ENCODE results near the gene CSF3R. TPM values are rescaled to one million over a fixed set of nuclear protein-coding genes. Genes with fewer than 3 reads are reported as not detected.

Gene CSF3R
- total RNA-seq, 1 experiment from 2014 or later: not detected

DNA sequence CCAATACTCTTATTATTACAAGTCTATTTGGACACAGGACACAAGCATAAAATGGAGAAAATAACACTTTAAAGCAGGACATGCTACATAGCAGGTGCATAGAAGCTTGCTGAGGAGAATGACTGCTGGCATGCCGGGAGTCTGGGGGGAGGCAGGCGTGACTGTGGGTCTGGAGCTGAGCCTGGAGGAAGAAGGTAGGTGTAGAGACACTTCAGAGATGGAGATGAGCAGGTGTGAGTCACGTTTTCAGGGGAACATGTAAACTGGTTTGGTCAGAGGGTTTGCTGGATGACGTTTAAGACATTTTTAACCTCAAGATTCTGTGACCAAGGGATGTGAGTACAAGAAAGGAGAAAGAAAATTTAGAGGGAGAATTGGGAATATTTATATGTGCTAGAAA is 56.9 kb downstream of the CSF3R start:
- DNase-seq (ENCODE audit: low read depth in 1 of 2, low spot score in 2 of 2): no peak
- Histone ChIP-seq H3K4me1 (replicated peaks) (peaks cover 3% of the 10 kb centered on the region; the same call in 1 of the 2 replicates), H3K9me3 (replicated peaks) (no peaks in the 10 kb centered on the region; the same call in 1 of the 2 replicates), H3K4me3 (no peak overlapping the region), H3K27me3 (replicated peaks) (no peaks in the 10 kb centered on the region), H3K27ac (no peak overlapping the region), H3K36me3 (peaks cover 14% of the 10 kb centered on the region)

DNA sequence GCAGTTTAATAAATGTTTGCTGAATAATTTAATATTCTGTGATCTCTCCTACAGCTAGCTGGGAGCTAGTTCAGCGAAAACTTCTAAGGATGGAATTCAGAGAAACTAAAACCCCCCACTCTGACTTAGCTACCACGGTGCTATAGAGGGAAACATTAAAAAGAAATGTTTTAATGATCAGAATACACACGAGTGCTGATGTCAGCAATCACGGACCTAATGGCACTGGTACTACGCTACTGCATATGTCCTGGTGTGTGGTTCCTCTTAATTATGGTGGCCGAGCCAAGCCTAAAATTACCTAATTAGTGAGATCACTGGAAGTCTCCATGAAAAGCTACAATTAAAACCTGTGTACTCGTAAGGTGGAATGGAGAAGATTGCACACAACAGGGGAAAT is 61.1 kb downstream of the CSF3R start:
- Histone ChIP-seq H3K4me1 (replicated peaks) (peaks cover 6% of the 10 kb centered on the region; the same call in 1 of the 2 replicates), H3K27me3 (replicated peaks) (no peaks in the 10 kb centered on the region), H3K27ac (no peak overlapping the region), H3K4me3 (no peak overlapping the region), H3K9me3 (replicated peaks) (no peaks in the 10 kb centered on the region; the same call in 1 of the 2 replicates), H3K36me3 (peaks cover 19% of the 10 kb centered on the region)
- DNase-seq (ENCODE audit: low read depth in 1 of 2, low spot score in 2 of 2): no peak

DNA sequence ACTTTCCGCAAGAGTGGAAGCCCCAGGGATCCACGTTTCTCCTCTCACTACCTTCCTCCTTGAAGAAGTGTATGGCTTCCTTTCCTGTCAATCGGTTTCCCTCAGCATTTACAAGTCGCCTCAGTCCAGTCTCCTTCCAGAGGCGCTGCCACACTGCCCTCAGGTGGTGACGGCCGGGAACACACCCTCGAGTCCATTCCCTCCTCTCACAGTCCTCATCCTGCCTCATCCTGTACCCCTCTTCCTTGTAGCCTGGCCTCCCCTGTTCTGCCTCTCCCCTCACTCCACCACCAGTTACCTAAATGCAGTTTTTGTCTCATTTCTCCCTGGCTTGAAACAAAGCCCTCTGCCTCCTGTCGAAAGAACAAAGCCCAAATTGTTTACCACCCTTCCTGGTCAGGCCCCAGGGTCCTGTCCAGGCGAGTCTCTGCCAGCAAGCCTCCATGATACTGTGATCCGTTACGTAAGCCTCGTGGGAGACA is 61.8 kb downstream of the CSF3R start:
- Histone ChIP-seq H3K4me3 (no peak overlapping the region), H3K27ac (no peak overlapping the region)
- peak; percentile 76 to 85 for DNase-seq (ENCODE audit: low read depth in 1 of 2, low spot score in 2 of 2)

DNA sequence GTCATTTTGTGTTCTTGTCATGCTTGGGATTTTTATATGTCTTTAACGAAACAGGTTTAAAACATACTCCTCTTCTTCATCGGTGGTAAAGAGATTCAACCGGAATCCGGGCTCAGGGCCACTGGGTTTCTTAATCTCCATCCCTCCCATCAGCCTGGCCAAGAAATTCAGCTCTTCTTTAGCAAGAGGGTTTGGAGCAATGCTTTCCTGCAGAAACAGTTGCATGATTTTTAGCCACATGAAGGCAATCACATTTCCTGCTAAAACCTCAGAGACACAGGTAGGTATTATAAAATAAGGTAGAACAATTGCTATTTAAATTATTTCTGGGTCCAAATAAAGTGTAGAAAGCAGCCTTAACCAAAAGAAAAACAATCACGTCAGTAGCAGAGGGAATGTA is 62.3 kb downstream of the CSF3R start:
- peaks cover 27% of the 10 kb centered on the region for H3K36me3 ChIP-seq
- no peaks in the 10 kb centered on the region for H3K27me3 ChIP-seq (replicated peaks)
- no peaks in the 10 kb centered on the region; the same call in 1 of the 2 replicates for H3K9me3 ChIP-seq (replicated peaks)
- no peak overlapping the region for H3K27ac ChIP-seq
- DNase-seq (ENCODE audit: low read depth in 1 of 2, low spot score in 2 of 2): no peak
- H3K4me3 ChIP-seq: no peak overlapping the region
- H3K4me1 ChIP-seq (replicated peaks): peaks cover 6% of the 10 kb centered on the region; the same call in 1 of the 2 replicates

More for the DNA sequence above, 61.8 kb downstream of the CSF3R start:
- no peaks in the 10 kb centered on the region; the same call in 1 of the 2 replicates for H3K9me3 ChIP-seq (replicated peaks)
- no peaks in the 10 kb centered on the region for H3K27me3 ChIP-seq (replicated peaks)
- H3K36me3 ChIP-seq: peaks cover 24% of the 10 kb centered on the region
- H3K4me1 ChIP-seq (replicated peaks): peaks cover 6% of the 10 kb centered on the region; the same call in 1 of the 2 replicates

DNA sequence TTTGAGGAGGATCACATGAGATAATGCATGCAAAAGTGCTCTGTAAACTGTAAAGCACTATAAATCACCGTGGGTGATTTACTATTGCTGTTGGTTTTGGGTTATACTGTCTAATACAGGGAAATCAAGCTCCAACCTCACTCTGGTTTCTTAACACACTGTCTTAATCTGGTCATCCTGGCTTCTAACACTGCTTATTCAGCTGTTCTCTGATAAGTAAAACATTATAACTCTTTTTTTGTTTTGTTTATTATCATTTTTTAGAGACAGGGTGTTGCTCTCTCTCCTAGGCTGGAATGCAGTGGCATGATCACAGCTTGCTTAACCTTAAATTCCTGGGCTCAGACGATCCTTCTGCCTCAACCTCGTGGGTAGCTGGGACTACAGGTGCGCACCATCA is 63.1 kb downstream of the CSF3R start:
- Histone ChIP-seq H3K27me3 (replicated peaks) (no peaks in the 10 kb centered on the region), H3K9me3 (replicated peaks) (no peaks in the 10 kb centered on the region; the same call in 1 of the 2 replicates), H3K36me3 (peaks cover 27% of the 10 kb centered on the region), H3K4me1 (replicated peaks) (peaks cover 6% of the 10 kb centered on the region; the same call in 1 of the 2 replicates), H3K27ac (no peak overlapping the region), H3K4me3 (no peak overlapping the region)
- no peak for DNase-seq (ENCODE audit: low read depth in 1 of 2, low spot score in 2 of 2)

DNA sequence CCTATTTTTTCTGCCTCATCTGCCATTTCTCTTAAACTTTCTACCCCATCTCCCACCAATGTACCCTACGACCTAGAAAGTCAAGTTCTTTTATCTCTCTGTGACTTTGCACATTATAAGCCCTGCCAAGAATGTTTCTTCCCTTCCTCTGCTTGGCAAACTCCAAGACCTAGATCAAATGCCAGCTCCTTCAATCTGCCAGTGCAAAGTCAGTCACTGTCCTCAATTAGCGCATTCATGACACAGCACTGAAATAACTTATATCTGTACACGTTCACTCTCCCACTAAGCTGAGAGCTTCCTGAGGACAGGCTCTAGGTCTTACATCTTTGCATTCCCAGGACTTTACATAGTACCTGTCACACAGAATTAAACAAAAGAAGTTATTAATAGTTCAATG is 63.6 kb downstream of the CSF3R start:
- Histone ChIP-seq H3K4me3 (no peak overlapping the region), H3K4me1 (replicated peaks) (peaks cover 6% of the 10 kb centered on the region; the same call in 1 of the 2 replicates), H3K36me3 (peaks cover 27% of the 10 kb centered on the region), H3K9me3 (replicated peaks) (no peaks in the 10 kb centered on the region; the same call in 1 of the 2 replicates), H3K27ac (no peak overlapping the region), H3K27me3 (replicated peaks) (no peaks in the 10 kb centered on the region)
- DNase-seq (ENCODE audit: low read depth in 1 of 2, low spot score in 2 of 2): no peak

DNA sequence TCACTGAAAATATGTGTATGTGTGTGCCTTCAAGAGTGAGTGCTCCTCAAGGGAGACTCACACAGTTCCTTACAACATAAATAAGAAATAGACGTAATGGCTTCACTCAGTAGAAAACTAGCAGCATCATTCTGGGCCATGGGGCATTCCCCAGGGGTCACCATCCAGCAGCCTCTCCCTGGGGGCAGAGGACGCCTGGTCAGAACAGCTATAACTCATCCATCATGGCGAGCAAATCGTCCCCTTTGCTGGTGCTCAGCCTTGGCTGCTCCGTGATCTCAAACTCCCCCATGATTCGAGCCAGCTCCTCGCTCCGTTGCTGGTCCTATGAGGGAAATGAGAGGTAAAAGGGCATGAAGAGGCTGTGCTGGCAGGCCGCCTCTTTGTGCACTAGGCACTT is 64.8 kb downstream of the CSF3R start:
- Histone ChIP-seq H3K27ac (no peak overlapping the region), H3K4me3 (no peak overlapping the region)
- no peak for DNase-seq (ENCODE audit: low read depth in 1 of 2, low spot score in 2 of 2)

More for the DNA sequence above, 64.8 kb downstream of the CSF3R start:
- Histone ChIP-seq H3K4me1 (replicated peaks) (peaks cover 6% of the 10 kb centered on the region; the same call in 1 of the 2 replicates), H3K36me3 (peaks cover 30% of the 10 kb centered on the region), H3K9me3 (replicated peaks) (no peaks in the 10 kb centered on the region; the same call in 1 of the 2 replicates), H3K27me3 (replicated peaks) (no peaks in the 10 kb centered on the region)

Other genes starting within 250 kb of the CSF3R start
- gene SH3D21, start 176.5 kb downstream of the CSF3R start, total RNA-seq (2014; rRNA removed; shearing (Covaris generic)): 0.78 and 1.5 TPM in 2 replicates
- gene EVA1B, start 159.3 kb downstream of the CSF3R start, total RNA-seq (2014; rRNA removed; shearing (Covaris generic)): 103 and 159 TPM in 2 replicates
- 16.1 and 29.2 TPM in 2 replicates for gene STK40, start 97.0 kb downstream of the CSF3R start, total RNA-seq (2014; rRNA removed; shearing (Covaris generic))
- gene LSM10, start 85.0 kb downstream of the CSF3R start, total RNA-seq (2014; rRNA removed; shearing (Covaris generic)): 3.4 and 6.4 TPM in 2 replicates
- gene OSCP1, start 32.5 kb downstream of the CSF3R start, total RNA-seq (2014; rRNA removed; shearing (Covaris generic)): 1.5 and 6.5 TPM in 2 replicates
- gene MRPS15, start 18.5 kb downstream of the CSF3R start, total RNA-seq (2014; rRNA removed; shearing (Covaris generic)): 63.1 and 95.8 TPM in 2 replicates

Measured in SJSA1 (cell line).